Smooth muscle cell (in vitro differentiated cells): Measurements from ENCODE around the gene MYO5C. TPM values are rescaled to one million over a fixed set of nuclear protein-coding genes. Genes with fewer than 3 reads are reported as not detected.

Experiments used
- DNase-seq: peaks from one replicate; lab custom pipeline; 2025; ENCODE audit not compliant: unreplicated experiment; lab: John Stamatoyannopoulos, UW
- H2AFZ ChIP-seq: fragments of 200-600 bp; sonication (generic); 2 replicates; pipeline ENCODE4 v1.6.0; 2016; ENCODE audit warnings: antibody characterized with exemption, low read depth, mild to moderate bottlenecking
- H3F3A ChIP-seq: fragments of 200-600 bp; sonication (generic); 2 replicates; pipeline ENCODE4 v1.6.0; 2017; ENCODE audit warnings: antibody characterized with exemption, low read depth
- H3K27ac ChIP-seq: fragments of 200-600 bp; sonication (generic); 2 replicates; pipeline ENCODE4 v1.5.1; 2016; ENCODE audit warnings: low read depth, mild to moderate bottlenecking
- H3K27me3 ChIP-seq: fragments of 200-600 bp; sonication (generic); 2 replicates; pipeline ENCODE4 v1.6.1; 2016; ENCODE audit warnings: low read depth, mild to moderate bottlenecking
- H3K36me3 ChIP-seq: fragments of 200-600 bp; sonication (generic); 2 replicates; pipeline ENCODE4 v1.5.1; 2016; ENCODE audit warnings: low read depth
- H3K4me1 ChIP-seq: fragments of 200-600 bp; sonication (generic); 2 replicates; pipeline ENCODE4 v1.5.1; 2016; ENCODE audit warnings: low read depth
- H3K4me2 ChIP-seq: fragments of 200-600 bp; sonication (generic); 2 replicates; pipeline ENCODE4 v1.6.0; 2016; ENCODE audit warnings: mild to moderate bottlenecking
- H3K4me3 ChIP-seq: fragments of 200-600 bp; sonication (generic); 2 replicates; pipeline ENCODE4 v1.5.1; 2016; ENCODE audit warnings: mild to moderate bottlenecking
- H3K79me2 ChIP-seq: fragments of 200-600 bp; sonication (generic); 2 replicates; pipeline ENCODE4 v1.6.0; 2016; ENCODE audit warnings: low read depth, mild to moderate bottlenecking
- H3K9ac ChIP-seq: fragments of 200-600 bp; sonication (generic); 2 replicates; pipeline ENCODE4 v1.6.0; 2016; ENCODE audit warnings: low read depth
- H3K9me3 ChIP-seq: fragments of 200-600 bp; sonication (generic); replicated peaks from 2 replicates; pipeline ENCODE4 v1.5.1; 2016; ENCODE audit warnings: low read depth
- H4K20me1 ChIP-seq: fragments of 200-600 bp; sonication (generic); 2 replicates; pipeline ENCODE4 v1.6.0; 2016; ENCODE audit warnings: low read depth
- CTCF ChIP-seq: fragments of 200-600 bp; sonication (generic); IDR thresholded peaks from 2 replicates; pipeline ENCODE4 v1.5.1; 2017; ENCODE audit warnings: borderline replicate concordance, mild to moderate bottlenecking, antibody characterized with exemption; ENCODE audit not compliant: insufficient read depth, poor library complexity, severe bottlenecking
- WGBS: methylation state at CpG from one replicate; pipeline ENCODE4 v1.1.7; 2016; ENCODE audit warnings: low lambda C conversion rate; 5-methylcytosine and 5-hydroxymethylcytosine counted together
- polyA plus RNA-seq: library from polyadenylated mRNA; unstranded; fragments of >200 nt; fragmentation: Nextera tagmentation; extraction: Ambion mirVana; gene quantifications from 2 replicates; pipeline ENCODE4 v1.2.1, GENCODE V29; 2016
- total RNA-seq: library from RNA; depleted of rRNA; stranded (reverse); fragments of >200 nt; gene quantifications from 2 replicates; pipeline ENCODE4 v1.2.3, GENCODE V29; 2014

Gene MYO5C
- total and polyA plus RNA-seq, 2 experiments from 2014 or later = 0.26 to 1.5 TPM

- no peak overlapping the region for H3K4me3 ChIP-seq
- no peak for TF ChIP-seq CTCF
- H2AFZ ChIP-seq = no peak overlapping the region
- WGBS = 82% methylated on average over 7 of the region's 7 CpGs
- no peaks in the 10 kb centered on the region for H3K9me3 ChIP-seq
- DNase-seq = no peak
- H3K9ac ChIP-seq = no peak overlapping the region
- no peaks in the 10 kb centered on the region for H3F3A ChIP-seq
- H3K27ac ChIP-seq = no peak overlapping the region
- no peaks in the 10 kb centered on the region for H4K20me1 ChIP-seq
- no peak overlapping the region for H3K4me2 ChIP-seq
- no peaks in the 10 kb centered on the region for H3K4me1 ChIP-seq
- H3K36me3 ChIP-seq = no peaks in the 10 kb centered on the region
- no peaks in the 10 kb centered on the region for H3K27me3 ChIP-seq
- no peaks in the 10 kb centered on the region for H3K79me2 ChIP-seq
Measured at GRCh38 chr15:52220937-52221660, 74.5 kb downstream of the MYO5C start.

GRCh38 chr15:52220251-52220650 is 75.4 kb downstream of the MYO5C start:
- H3K27me3 ChIP-seq = no peaks in the 10 kb centered on the region
- H3K9ac ChIP-seq = no peak overlapping the region
- H3K4me1 ChIP-seq = no peaks in the 10 kb centered on the region
- H3K79me2 ChIP-seq = no peaks in the 10 kb centered on the region
- no peak overlapping the region for H2AFZ ChIP-seq
- no peak overlapping the region for H3K4me2 ChIP-seq
- no peaks in the 10 kb centered on the region for H3K9me3 ChIP-seq
- H3K4me3 ChIP-seq = no peak overlapping the region
- no peak for TF ChIP-seq CTCF
- DNase-seq = no peak
- H3F3A ChIP-seq = no peaks in the 10 kb centered on the region
- no peaks in the 10 kb centered on the region for H3K36me3 ChIP-seq
- no peaks in the 10 kb centered on the region for H4K20me1 ChIP-seq
- no peak overlapping the region for H3K27ac ChIP-seq
- WGBS = 47% methylated on average over 6 of the region's 6 CpGs

GRCh38 chr15:52218816-52219215 is 76.8 kb downstream of the MYO5C start:
- Histone ChIP-seq H3K4me2 (no peak overlapping the region), H3K4me3 (no peak overlapping the region), H3K36me3 (no peaks in the 10 kb centered on the region), H2AFZ (no peak overlapping the region), H3K27me3 (no peaks in the 10 kb centered on the region), H3K79me2 (no peaks in the 10 kb centered on the region), H3K9ac (no peak overlapping the region), H3K9me3 (no peaks in the 10 kb centered on the region), H3F3A (no peaks in the 10 kb centered on the region), H3K4me1 (no peaks in the 10 kb centered on the region), H4K20me1 (no peaks in the 10 kb centered on the region), H3K27ac (no peak overlapping the region)
- no peak for TF ChIP-seq CTCF
- WGBS = 98% methylated on average over 4 of the region's 4 CpGs
- DNase-seq = no peak

- Histone ChIP-seq H3K36me3 (no peaks in the 10 kb centered on the region), H3K27ac (no peak overlapping the region), H3K79me2 (no peaks in the 10 kb centered on the region), H3K9me3 (no peaks in the 10 kb centered on the region), H3F3A (no peaks in the 10 kb centered on the region), H2AFZ (no peak overlapping the region), H3K4me2 (no peak overlapping the region), H3K4me3 (no peak overlapping the region), H3K4me1 (no peaks in the 10 kb centered on the region), H3K9ac (no peak overlapping the region), H3K27me3 (no peaks in the 10 kb centered on the region), H4K20me1 (no peaks in the 10 kb centered on the region)
- no peak for TF ChIP-seq CTCF
- no peak for DNase-seq
- 98% methylated on average over 3 of the region's 3 CpGs for WGBS
Measured at GRCh38 chr15:52218371-52218770, 77.2 kb downstream of the MYO5C start.
